Measurements from ENCODE around the gene BMP10. TPM values are rescaled to one million over a fixed set of nuclear protein-coding genes. Genes with fewer than 3 reads are reported as not detected.

Gene BMP10
- total RNA-seq, 1 donor from 2014 or later = not detected

- DNase-seq (ENCODE audit: low read depth, low spot score) = no peak
- Mint-ChIP-seq H3K9me3 (no peaks in the 10 kb centered on the region), H3K27me3 (ENCODE audit: low read depth) (peaks cover 23% of the 10 kb centered on the region), H3K4me3 (no peak overlapping the region), H3K4me1 (no peaks in the 10 kb centered on the region), H3K36me3 (ENCODE audit: low read depth) (no peaks in the 10 kb centered on the region), H3K27ac (ENCODE audit: unreplicated experiment) (no peak overlapping the region)
- TF ChIP-seq CTCF (conservative IDR thresholded peaks at IDR 0.05) = no peak
Measured at GRCh38 chr2:68853035-68853434, 18.2 kb downstream of the BMP10 start.

- Mint-ChIP-seq H3K36me3 (ENCODE audit: low read depth) (no peaks in the 10 kb centered on the region), H3K4me1 (no peaks in the 10 kb centered on the region), H3K27ac (ENCODE audit: unreplicated experiment) (no peak overlapping the region), H3K4me3 (no peak overlapping the region), H3K9me3 (no peaks in the 10 kb centered on the region), H3K27me3 (ENCODE audit: low read depth) (peaks cover 19% of the 10 kb centered on the region)
- TF ChIP-seq CTCF (conservative IDR thresholded peaks at IDR 0.05) = no peak
- DNase-seq (ENCODE audit: low read depth, low spot score) = no peak
Measured at GRCh38 chr2:68850524-68850923, 20.7 kb downstream of the BMP10 start.

- no peak for DNase-seq (ENCODE audit: low read depth, low spot score)
- TF ChIP-seq CTCF (conservative IDR thresholded peaks at IDR 0.05) = no peak
- no peaks in the 10 kb centered on the region for H3K36me3 Mint-ChIP-seq (ENCODE audit: low read depth)
- no peaks in the 10 kb centered on the region for H3K4me1 Mint-ChIP-seq
- H3K4me3 Mint-ChIP-seq = no peak overlapping the region
- no peaks in the 10 kb centered on the region for H3K9me3 Mint-ChIP-seq
- H3K27me3 Mint-ChIP-seq (ENCODE audit: low read depth) = peaks cover 20% of the 10 kb centered on the region
- no peak overlapping the region for H3K27ac Mint-ChIP-seq (ENCODE audit: unreplicated experiment)
Measured at GRCh38 chr2:68849579-68850030, 21.6 kb downstream of the BMP10 start.

- Mint-ChIP-seq H3K36me3 (ENCODE audit: low read depth) (no peaks in the 10 kb centered on the region), H3K4me1 (no peaks in the 10 kb centered on the region), H3K4me3 (no peak overlapping the region), H3K27me3 (ENCODE audit: low read depth) (peaks cover 22% of the 10 kb centered on the region), H3K27ac (ENCODE audit: unreplicated experiment) (no peak overlapping the region), H3K9me3 (no peaks in the 10 kb centered on the region)
- DNase-seq (ENCODE audit: low read depth, low spot score) = no peak
- TF ChIP-seq CTCF (conservative IDR thresholded peaks at IDR 0.05) = no peak
Measured at GRCh38 chr2:68847751-68848150, 23.4 kb downstream of the BMP10 start.

GRCh38 chr2:68846091-68846490, 25.1 kb downstream of the BMP10 start:
- Mint-ChIP-seq H3K27ac (ENCODE audit: unreplicated experiment) (no peak overlapping the region), H3K27me3 (ENCODE audit: low read depth) (peaks cover 22% of the 10 kb centered on the region)
- TF ChIP-seq CTCF (conservative IDR thresholded peaks at IDR 0.05) = no peak

GRCh38 chr2:68845043-68845442, 26.2 kb downstream of the BMP10 start:
- Mint-ChIP-seq H3K9me3 (no peaks in the 10 kb centered on the region), H3K27me3 (ENCODE audit: low read depth) (peaks cover 22% of the 10 kb centered on the region), H3K36me3 (ENCODE audit: low read depth) (no peaks in the 10 kb centered on the region), H3K4me1 (no peaks in the 10 kb centered on the region), H3K4me3 (no peak overlapping the region), H3K27ac (ENCODE audit: unreplicated experiment) (no peak overlapping the region)
- DNase-seq (ENCODE audit: low read depth, low spot score) = no peak
- TF ChIP-seq CTCF (conservative IDR thresholded peaks at IDR 0.05) = no peak

More at GRCh38 chr2:68846091-68846490, 25.1 kb downstream of the BMP10 start:
- Mint-ChIP-seq H3K36me3 (ENCODE audit: low read depth) (no peaks in the 10 kb centered on the region), H3K4me1 (no peaks in the 10 kb centered on the region), H3K9me3 (no peaks in the 10 kb centered on the region), H3K4me3 (no peak overlapping the region)
- DNase-seq (ENCODE audit: low read depth, low spot score) = no peak

Data from neural crest cell (in vitro differentiated cells).